HG02852 (cell line): ENCODE results near the gene CLDN8.

Source experiments
- ATAC-seq: cut with Tn5 transposase; IDR thresholded peaks from one replicate; pipeline ENCODE4 v1.9.1; 2021; ENCODE audit warnings: mild to moderate bottlenecking, moderate library complexity; ENCODE audit not compliant: unreplicated experiment

CLDN8 gene

GRCh38 chr21:30206551-30207251 is 9.2 kb downstream of the CLDN8 start:
- ATAC-seq, result no peak

GRCh38 chr21:30200000-30200399 is 15.9 kb downstream of the CLDN8 start:
- ATAC-seq, result no peak

DNA sequence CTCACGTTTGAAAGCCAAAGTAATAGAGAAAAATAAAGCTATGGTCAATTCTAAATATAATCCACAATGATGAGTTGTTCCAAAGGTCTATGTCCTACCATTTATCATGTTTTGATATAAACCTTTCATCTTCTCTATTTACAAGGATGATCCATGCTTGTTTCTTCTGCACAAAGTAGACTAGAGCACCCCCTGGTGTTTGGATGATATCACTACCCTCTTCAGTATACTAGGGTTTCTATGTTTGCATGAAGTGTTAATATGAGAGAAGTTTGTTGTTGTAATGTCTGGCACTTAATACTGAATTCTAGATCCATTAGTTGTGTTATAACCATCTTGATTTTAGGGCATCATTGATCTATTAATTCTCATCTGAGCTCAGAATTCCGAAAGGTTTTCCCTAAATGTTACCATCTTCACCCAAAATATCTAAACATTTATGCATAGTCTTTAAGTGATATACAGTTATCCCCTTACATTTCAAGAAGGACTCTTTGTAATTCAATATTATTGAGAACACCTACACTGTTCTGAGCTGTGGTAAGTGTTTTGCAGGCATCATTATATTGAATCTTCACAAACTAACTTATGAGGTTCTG is 21.1 kb downstream of the CLDN8 start:
- no peak for ATAC-seq

DNA sequence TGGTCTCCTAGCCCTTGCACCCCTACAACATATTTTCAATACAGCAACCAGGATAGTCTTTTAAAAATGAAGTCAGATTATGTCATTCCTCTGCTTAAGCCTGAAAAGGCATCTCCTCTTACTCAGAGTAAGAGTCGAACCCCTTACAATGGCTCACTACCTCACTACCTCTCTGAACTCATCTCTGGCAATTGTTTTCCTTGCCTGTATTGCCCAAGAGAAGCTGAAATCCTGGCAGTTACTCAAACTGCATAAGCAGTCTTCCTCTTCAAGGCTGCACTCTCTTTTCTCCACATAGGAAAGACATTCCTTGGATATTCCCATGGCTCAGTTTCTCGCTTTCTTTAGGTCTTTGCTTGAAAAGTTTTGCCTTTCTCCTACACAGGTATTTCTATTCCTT is 22.7 kb downstream of the CLDN8 start:
- ATAC-seq, result no peak

- no peak for ATAC-seq
Measured at GRCh38 chr21:30190554-30190953, 25.3 kb downstream of the CLDN8 start.

- no peak for ATAC-seq
Measured at GRCh38 chr21:30189773-30190172, 26.1 kb downstream of the CLDN8 start.

GRCh38 chr21:30186242-30186641 is 29.7 kb downstream of the CLDN8 start:
- ATAC-seq, result no peak

- ATAC-seq, result no peak
Measured at GRCh38 chr21:30168086-30168485, 47.8 kb downstream of the CLDN8 start.

- ATAC-seq, result no peak
Measured at GRCh38 chr21:30166705-30167104, 49.2 kb downstream of the CLDN8 start, which contains the start of gene CLDN17. Gene CLDN17 (minus strand): TSS chr21:30166805. CDS start chr21:30166617, 188 bp downstream.

- no peak for ATAC-seq
Measured at GRCh38 chr21:30166171-30166570, 49.7 kb downstream of the CLDN8 start.

- no peak for ATAC-seq
Measured at GRCh38 chr21:30164796-30165195, 51.1 kb downstream of the CLDN8 start.
